Suprapubic skin (tissue), 2 donors: ENCODE results near the gene KCNA3.

Experiments
- EP300 ChIP-seq: sonication (generic); formaldehyde crosslinking; IDR thresholded peaks from one replicate; pipeline ENCODE4 v1.6.1; 2017; ENCODE audit warnings: antibody characterized with exemption
- POLR2A ChIP-seq, 2 donors: fragments of 450-650 bp; IDR thresholded peaks; one replicate each; pipeline ENCODE4 v1.6.1; 2017; ENCODE audit warnings: antibody characterized with exemption in 2 of 2, mild to moderate bottlenecking in 2 of 2, moderate library complexity in 2 of 2

- TF ChIP-seq POLR2A (IDR thresholded peaks at IDR 0.05) (no peak), EP300 (no peak)
Measured at GRCh38 chr1:110676970-110677369, 2.2 kb upstream of the KCNA3 start.
